HK-2 (cell line): Measurements from ENCODE around the gene BZW1.

ENCODE experiments used
- DNase-seq: peaks from one replicate; pipeline ENCODE4 v3.0.0-alpha.2; 2018; ENCODE audit not compliant: unreplicated experiment

The BZW1 gene

DNA sequence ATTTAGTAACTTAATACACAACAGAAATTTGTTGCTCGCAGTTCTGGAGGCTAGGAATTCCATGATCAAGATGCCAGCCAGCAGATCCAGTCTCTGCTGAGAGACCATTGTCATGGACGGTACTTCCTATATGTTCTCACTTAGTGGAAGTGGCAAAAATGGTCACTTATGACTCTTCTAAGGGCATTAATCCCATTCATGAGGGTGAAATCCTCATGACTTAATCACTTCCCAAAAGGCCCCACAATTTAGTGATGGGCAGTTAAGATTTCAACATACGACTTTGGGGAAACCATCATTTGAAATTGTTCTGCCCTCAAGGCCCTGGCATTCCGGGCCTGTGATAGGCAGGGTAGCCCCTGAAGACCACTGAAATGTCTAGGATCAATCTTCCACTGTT is 23.0 kb downstream of the BZW1 start:
- no peak for DNase-seq

DNA sequence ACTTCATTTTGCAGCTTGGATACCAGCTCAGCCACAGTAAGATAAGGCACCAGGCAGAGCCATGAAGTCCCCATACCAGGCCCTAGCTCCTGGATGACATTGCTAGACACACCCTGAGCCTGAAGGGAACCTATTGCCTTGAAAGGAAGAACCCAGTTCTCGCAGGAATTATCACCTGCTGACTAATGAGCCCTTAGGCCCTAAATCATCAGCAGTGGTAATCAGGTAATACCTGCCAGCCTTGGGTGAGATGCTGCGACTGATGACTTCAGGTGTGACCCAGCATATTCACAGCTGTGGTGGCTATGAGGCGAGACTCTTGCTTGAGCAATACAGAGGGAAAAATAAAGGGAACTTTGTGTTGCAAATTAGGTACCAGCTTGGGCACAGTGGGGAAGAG is 27.8 kb downstream of the BZW1 start:
- no peak for DNase-seq

DNA sequence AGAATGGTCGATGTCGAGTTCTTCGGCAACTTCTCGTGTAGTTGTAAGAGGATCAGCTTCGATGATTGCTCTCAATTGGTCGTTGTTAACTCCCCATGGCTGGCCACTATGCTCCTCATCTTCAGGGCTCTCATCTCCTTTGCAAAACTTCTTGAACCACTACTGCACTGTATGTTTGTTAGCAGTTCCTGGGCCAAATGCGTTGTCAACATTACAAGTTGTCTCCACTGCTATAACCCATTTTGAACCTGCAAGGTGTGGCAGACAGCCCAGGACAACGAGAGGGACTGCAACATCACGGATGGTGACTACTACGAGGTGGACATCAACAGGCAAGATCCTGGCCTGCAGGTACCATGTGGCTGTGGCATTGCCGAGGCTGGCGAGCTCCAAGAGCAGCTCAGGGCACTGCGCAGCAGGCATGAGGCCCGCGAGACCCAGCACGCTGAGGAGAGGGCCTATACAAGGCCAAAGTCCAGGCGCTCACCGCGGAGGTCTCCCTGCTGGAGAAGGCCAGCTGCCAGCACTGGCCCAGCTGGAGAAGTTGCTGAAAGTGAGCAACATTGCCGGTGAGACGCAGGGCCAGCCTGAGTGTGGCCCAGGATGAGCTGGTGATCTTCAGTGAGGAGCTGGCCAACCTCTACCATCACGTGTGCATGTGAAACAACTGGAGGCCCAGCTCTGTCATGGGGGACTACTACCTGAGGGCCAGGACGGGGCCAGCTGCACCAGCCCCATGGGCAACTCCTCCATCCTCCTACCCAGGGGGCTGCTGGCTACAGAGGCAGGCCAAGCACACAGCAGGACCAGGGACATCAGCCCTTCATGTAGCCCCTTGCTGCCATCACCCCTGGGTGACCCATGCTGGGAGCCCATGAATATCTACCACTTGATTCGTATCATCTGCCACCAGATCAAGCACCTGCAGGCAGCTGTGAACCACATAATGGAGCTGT is 32.6 kb downstream of the BZW1 start:
- no peak for DNase-seq

DNA sequence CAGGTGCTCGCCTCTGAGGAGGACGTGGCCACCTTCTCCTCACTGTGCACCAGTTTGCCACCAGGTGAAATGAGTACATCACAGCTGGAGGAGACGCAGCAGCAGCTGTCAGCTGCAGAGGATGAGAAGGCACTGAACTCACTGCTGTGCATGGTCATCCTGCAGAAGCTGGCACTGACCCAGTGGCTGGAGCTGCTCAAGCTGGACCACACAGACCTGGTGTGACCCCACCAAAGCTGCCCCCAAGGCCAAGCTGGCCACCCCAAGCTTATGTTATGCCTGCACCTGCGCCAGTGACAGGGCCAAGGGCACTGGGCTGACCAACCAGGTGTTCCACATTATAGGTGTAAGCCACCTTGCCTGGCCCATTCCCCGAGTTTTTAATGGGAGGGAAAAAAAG is 33.5 kb downstream of the BZW1 start:
- DNase-seq: no peak

DNA sequence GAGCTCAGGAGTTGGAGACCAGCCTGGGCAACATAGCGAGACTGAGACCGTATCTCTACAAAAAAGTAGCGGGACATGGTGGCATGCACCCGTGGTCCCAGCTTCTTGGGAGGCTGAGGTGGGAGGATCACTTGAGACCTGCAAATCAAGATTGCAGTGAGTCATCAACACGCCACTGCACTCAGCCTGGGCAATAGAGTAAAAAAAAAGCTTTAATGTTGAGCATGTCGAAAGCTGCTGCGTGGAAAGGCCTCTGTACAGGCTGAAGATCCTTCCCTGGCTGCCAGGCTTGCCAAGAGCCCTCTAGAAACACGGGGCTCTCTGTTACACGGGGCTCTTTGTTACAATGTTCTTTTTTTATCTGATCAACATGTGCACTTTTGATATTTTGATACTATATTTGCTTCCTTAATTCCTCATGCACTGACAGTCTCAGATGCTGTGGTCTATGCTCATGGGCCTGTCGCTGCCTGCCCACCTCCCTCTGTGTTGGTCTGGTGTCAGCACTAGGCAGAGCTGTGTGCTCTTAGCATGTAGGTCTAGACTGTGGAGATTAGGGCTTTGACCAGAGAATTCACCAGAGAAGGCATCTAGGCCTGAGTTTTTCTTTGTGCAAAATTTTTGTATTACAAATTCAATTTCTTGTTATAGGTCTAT is 34.1 kb downstream of the BZW1 start:
- no peak for DNase-seq

DNA sequence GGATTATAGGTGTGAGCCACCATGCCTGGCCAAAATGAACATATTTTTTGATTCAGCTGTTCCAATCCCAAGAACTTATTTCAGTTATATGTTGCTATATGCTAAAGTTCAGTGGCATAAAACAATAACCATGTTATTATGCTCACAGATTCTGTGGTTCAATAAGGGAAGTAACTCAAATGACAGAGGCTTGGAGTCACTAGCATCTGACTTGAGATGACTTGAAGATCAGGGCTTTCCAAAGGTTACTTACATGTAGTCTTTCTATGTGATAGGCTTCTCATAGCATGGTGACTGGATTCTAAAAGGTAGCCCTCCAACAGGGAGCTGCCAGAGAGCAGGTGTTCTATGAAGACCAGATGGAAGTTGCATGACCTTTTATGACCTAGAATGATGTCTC is 35.6 kb downstream of the BZW1 start:
- no peak for DNase-seq

DNA sequence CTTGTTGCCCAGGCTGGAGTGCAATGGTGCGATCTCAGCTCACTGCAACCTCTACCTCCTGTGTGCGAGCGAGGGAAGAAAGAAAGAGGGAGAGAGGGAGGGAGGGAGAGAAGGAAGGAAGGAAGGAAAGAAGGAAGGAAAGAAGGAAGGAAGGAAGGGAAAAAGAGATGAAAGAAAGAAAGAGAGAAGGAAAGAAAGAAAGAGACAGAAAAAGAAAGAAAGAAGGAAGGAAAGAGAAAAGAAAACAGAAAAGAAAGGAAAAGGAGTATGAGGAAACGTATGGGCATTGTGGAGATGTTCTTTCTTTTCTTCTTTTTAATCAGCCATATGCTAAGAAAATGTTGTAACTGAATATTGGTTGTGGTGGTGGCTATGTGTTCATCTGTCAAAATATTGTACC is 36.2 kb downstream of the BZW1 start:
- no peak for DNase-seq

DNA sequence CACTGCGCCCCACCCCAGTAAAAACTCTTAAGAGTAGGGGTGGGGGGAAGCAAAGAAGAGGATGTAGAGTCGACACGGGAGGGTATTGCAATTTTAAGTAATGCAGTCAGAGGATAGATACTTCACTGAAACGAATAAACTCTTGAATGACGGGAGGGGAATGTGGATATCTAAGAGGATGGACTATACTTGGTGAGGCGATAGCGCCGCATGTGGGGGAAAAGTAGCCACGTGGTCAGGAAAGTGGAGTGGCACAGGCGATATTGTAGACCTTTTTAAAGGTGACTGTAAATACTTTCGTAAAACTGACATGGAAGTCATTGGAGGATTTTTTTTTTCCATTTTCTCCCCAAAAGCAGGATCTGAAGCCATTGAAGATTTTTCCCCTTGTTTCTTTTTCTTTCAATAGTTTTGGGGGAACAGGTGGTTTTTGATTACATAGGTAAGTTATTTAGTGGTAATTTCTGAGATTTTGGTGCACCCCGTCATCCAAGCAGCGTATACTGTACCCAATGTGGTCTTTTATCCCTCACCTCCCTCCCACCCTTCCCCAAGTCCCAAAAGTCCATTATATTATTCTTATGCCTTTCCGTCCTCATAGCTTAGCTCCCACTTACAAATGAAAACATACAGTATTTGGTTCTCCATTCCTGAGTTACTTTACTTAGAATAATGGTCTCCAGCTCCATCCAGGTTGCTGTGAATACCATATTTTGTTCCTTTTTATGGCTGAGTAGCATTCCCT is 39.0 kb downstream of the BZW1 start:
- no peak for DNase-seq

DNA sequence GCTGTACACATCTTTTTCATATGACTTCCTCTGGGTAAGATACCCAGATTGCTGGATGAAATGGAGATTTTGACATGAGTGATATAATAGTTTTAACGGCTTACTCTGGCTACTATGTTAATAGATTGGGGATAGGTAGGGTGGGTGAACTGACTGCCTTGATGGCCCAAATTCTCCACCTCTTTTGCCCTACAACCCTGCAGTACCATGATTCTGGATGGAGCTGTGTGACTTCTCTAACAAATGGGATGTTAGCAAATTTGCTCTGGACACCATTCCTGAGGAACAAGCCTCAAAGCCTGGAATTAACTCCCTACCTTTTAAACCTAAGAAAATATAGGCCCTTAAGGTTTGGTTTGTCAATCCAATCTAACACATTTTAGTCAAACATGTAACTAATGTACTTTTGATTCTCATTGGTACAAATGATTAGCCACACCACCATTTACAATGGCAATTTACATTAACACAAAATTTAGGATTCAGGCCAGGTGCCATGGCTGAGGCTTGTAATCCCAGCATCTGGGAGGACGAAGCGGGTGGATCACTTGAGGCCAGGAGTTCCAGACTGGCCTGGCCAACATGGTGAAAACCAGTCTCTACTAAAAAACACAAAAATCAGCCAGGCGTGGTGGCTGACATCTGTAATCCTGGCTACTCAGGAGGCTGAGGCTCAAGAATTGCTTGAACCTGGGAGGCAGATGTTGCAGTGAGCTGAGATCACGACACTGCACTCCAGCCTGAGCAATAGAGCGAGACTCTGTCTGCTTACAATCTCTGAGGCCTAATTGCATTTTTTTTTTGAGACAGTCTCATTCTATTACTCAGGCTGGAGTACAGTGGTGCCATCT is 39.9 kb downstream of the BZW1 start:
- DNase-seq: no peak

DNA sequence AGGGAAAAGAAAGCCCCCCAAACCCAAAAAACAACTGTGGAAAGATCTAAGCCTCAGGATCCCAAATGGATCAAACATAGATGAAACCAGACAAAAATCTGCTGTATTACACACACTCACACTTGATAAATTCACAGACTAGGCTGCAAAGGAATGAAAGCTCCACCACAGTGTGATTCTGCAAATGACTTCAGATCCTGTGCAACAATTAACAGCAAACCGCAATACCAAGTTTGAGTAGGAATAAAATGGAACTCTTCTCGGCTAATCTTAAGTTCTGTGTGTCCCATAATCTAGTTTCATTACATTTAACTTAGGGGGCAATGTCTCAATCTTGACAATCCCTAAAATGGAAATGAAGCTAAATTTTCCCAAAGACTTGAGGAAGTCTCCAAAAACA is 40.9 kb downstream of the BZW1 start:
- DNase-seq: no peak

DNA sequence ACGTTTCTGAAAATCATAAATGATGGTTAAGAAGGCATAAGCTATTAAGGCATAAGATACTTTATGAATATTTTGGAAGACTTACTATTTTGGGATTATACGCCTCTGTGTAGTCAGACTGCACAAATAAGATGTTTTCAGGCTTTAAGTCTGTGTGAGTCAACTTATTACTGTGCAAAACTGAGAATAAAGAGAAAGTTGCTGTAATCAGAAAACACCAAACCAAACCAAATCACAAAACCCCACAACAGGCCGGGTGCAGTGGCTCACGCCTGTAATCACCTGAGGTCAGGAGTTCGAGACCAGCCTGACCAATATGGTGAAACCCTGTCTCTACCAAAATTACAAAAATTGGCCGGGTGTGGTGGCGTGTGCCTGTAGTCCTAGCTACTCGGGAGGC is 45.1 kb downstream of the BZW1 start:
- no peak for DNase-seq

DNA sequence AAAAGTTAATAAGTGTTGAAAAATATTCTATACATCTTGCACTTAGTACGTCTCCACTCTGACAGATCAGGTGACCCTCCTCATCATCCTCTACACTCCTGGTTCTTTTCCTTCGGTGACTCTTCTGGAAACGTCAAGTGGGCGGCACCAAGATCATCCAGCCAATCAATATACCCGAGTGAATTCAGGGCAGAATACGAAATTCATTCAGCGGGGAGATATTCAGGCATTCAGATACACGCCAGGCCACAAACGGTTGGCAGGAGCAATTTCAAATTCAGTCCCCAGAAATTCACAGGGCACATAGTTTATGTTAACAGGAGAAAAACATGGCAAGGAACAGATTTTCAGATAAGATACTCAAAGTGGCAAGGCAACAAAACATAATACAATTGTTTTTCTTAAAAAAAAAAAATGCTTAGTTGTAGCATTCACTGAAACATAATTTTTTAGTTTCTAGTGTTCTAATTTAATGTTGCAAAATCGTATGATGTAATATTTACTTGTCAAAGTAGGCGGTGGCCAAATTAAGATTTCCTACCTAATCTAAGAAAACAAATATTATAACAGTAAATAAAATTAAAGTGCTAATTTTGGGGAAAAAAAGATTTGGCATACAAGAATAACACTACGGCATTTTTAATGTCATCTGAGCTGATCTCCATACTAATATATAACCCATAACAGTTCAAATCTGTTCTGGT is 48.5 kb downstream of the BZW1 start:
- DNase-seq: no peak

DNA sequence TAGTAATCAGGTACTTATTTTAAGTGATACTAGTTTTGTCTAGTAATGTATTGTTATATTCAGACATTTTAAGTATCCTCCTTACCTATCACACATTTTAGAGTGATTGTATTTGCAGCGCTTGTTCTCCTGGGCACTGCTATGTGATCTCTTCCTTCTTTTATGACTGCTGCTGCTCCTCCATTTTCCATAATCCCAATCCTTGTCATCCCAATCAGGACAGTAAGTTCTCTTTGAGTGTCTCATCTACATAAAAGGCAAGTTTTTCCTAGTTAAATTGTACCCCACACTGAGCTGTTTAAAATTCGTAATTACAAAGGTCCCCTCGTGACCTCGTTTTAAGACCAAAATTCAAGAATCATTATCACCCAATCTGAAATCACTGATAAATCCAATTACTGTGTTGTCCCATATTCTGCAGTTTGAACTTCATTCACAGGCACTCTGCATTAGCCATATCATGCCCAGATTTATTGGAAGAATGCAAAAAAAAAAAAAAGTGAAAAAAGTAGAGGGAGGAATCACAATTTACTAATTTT is 50.0 kb downstream of the BZW1 start:
- DNase-seq: no peak

DNA sequence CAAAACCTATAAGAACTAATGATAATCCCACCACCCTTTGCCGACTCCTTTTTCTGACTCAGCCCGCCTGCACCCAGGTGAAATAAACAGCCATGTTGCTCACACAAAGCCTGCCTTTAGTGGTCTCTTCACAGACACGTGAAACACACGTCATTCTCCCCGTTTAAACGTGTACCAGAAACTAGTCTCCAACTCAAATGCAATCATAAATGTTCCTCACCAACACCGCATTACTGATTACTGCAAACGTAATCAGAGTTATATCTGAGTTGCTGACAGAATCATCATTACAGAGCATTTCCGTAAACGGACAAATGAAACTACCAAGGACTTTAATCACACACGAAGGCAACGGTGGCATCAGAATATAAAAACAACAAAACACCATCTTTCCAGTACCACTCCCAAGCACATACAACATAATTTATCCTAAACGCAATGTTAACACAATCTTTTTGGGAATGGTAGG is 50.9 kb downstream of the BZW1 start:
- no peak for DNase-seq

DNA sequence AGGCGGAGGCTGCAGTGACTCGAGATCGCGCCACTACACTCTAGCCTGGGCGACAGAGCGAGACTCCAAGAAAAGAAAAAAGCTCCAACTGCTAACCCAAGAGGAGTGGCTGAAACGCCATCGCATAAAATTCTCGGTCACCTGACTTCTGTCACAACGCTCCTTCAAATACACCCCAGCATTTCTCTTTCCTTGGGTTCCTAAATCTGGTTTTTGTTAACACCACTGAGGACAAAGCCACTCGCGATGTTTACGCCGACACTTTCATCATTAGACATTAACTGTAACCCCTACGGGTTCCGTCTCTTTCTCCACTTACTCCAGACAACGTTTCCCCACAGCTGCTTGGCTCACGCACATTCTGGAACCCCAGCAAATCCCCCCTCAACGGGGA is 52.1 kb downstream of the BZW1 start:
- DNase-seq: peak; percentile 41

DNA sequence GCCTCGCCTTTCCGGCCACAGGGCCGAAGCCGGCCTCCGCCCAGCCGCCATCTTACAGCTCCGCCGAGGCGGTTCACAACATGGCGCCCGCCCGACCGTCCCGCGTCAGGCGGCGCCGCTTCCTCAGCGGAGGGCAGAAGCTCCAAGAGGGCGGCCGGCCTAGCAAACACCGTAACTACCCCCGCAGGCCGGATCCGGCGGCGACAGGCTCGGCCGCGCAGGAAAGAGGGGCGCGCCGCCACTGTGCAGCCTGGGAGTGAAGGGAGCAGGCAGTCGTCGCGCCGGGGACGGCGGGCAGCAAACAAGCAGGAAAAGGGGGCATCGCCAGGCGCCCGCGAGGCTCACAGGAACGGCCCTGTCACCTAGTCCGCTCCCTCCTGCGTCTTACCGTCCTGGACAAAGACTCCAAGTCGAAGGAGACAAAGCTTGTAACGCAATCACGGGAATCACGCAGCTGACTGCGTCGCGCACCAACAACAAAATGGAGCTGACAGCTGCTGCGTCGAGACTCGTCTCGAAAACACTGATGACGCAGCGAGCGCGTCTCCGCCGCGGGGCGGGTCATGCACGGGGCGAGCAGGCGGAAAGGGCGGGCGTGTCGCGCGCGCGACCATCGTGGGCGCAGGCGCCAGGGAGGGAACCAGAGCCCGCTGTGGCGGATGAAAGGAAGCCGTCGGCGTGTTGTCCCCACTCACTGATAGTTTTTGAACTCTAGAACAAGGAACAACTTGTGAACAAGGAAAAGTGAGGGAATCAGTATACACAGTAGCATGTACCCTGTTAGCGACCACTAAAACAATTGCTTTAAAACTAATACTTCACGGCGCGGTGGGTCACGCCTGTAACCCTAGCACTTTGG is 52.7 kb downstream of the BZW1 start, which contains the start of gene CLK1:
CLK1 (minus strand) TSS at position 483 of the 859 bp plus-strand sequence. CDS start 2,796 bp downstream, outside the sequence.
- DNase-seq: peak; percentile 92

DNA sequence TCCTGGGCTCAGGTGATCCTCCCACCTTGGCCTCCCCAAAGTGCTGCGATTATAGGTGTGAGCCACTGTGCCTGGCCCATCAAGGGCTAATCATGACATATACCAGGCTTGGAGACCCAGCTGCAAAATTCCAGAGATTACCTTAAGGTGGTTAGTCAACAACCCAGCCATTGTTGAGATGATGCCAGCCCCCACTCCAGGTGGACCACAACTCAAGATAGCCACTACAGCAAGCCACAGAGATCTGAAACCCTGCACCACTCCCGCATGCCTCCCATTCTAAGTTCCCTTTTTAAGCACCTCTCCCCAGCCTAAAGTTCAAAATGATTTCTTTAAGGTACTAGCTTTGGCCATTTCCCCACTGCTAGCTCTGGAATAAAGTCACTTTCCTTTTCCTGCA is 57.3 kb downstream of the BZW1 start:
- no peak for DNase-seq

DNA sequence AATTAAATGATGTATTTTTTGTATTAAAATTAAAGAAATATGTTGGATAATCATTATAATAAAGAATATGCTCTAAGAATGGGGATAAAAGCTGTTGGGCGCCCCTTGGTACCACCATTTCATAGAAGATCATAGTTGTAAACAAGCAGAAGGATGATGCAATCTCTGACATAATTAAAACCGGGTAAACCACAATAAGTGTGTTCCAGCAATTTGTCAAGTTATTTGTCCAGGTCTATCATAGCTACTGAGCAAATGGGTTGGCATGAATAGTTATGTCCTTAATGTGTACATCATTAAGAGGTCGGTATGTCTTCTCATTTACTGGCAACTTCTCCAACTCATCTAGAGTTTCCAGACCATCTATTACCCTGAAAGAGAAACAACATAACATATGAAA is 59.4 kb downstream of the BZW1 start:
- no peak for DNase-seq

DNA sequence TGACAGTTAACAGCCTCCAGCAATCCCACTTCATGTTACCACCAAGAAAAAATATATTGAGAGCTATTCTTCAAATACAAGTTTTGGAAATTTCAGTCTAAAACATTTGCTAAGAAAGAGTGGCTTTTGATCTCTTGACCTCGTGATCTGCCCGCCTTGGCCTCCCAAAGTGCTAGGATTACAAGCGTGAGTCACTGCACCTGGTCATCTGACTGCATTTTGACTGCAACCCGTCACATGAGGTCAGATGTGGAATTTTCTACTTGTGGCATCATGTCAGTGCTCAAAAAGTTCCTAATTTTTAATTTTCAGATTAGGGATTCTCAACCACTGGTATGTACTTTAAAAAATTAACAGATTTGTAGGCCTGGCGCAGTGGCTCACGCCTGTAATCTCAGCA is 61.9 kb downstream of the BZW1 start:
- DNase-seq: no peak
